Endothelial cell of umbilical vein (primary cell): ENCODE data around the gene PRSS56. TPM values are rescaled to one million over a fixed set of nuclear protein-coding genes. Genes with fewer than 3 reads are reported as not detected.

Source experiments
- BruUV-seq: library from RNA; stranded (reverse); fragments of 400-500 nt; replicated peaks from 2 replicates; lab custom pipeline; 2021; lab: Mats Ljungman, UMichigan
- CTCF ChIA-PET: fragments of 300-600, 350-600 bp; sonication (Branson Sonifier 250); formaldehyde crosslinking; loops from one replicate; lab custom pipeline; 2021; ENCODE audit warnings: antibody characterized with exemption, inconsistent platforms; lab: Charles Lee
- POLR2A ChIA-PET: fragments of 300-600, 350-600 bp; sonication (Branson Sonifier 250); formaldehyde crosslinking; loops from one replicate; lab custom pipeline; 2021; ENCODE audit warnings: antibody characterized with exemption, inconsistent platforms; lab: Charles Lee
- DNase-seq: peaks from one replicate; pipeline ENCODE4 v3.0.0-alpha.2; 2011; ENCODE audit warnings: low read depth, low spot score
- FAIRE-seq: peaks from 2 replicates; lab custom pipeline; 2011; peaks lifted over from hg19 to GRCh38; lab: Jason Lieb, UNC
- H2AFZ ChIP-seq: 2 replicates; pipeline ENCODE4 v1.6.0; 2012; ENCODE audit warnings: low read depth, low read length, control low read depth, inconsistent platforms
- H3K27ac ChIP-seq: 2 replicates; pipeline ENCODE4 v1.5.1; 2011; ENCODE audit warnings: low read depth, mild to moderate bottlenecking, control low read depth, low read length, moderate library complexity; ENCODE audit not compliant: insufficient read depth
- H3K27me3 ChIP-seq, 2 experiments: 2 replicates each; pipeline versions ENCODE4 v1.6.0 to v1.6.1; 2011; ENCODE audit warnings: low read length in 2 of 2, mixed read lengths in 1 of 2; ENCODE audit not compliant: control insufficient read depth in 2 of 2, insufficient read depth in 2 of 2
- H3K36me3 ChIP-seq, 2 experiments: 2 replicates in 1 of 2; 3 replicates in 1 of 2; pipeline ENCODE4 v1.5.1; 2011; ENCODE audit warnings: low read length in 2 of 2, mild to moderate bottlenecking in 1 of 2, moderate library complexity in 1 of 2; ENCODE audit not compliant: control insufficient read depth in 2 of 2, insufficient read depth in 2 of 2; ENCODE audit errors: extremely low read depth in 1 of 2
- H3K4me1 ChIP-seq: 3 replicates; pipeline ENCODE4 v1.5.1; 2011; ENCODE audit warnings: mild to moderate bottlenecking, low read length; ENCODE audit not compliant: control insufficient read depth, insufficient read depth; ENCODE audit errors: extremely low read depth
- H3K4me2 ChIP-seq: 2 replicates; pipeline ENCODE4 v1.6.1; 2011; ENCODE audit warnings: low read length, control low read depth, mixed read lengths; ENCODE audit not compliant: insufficient read depth
- H3K4me3 ChIP-seq, 3 experiments: fragments of 200-600 bp in 1 of 3; sonication (generic), shearing (Covaris generic) in 1 of 3; replicated peaks in 1 of 3; 2 replicates each; pipeline ENCODE4 v1.5.1; 2011 to 2016; ENCODE audit warnings: control low read depth in 3 of 3, low read length in 3 of 3, mild to moderate bottlenecking in 2 of 3, inconsistent platforms in 1 of 3, low read depth in 1 of 3, moderate library complexity in 1 of 3; ENCODE audit not compliant: insufficient read depth in 1 of 3
- H3K79me2 ChIP-seq: 2 replicates; pipeline ENCODE4 v1.6.0; 2012; ENCODE audit warnings: low read length, inconsistent platforms; ENCODE audit not compliant: control insufficient read depth, insufficient read depth
- H3K9ac ChIP-seq: replicated peaks from 2 replicates; pipeline ENCODE3; 2011; ENCODE audit warnings: low read length, control low read depth; ENCODE audit not compliant: insufficient read depth; ENCODE audit errors: extremely low read depth
- H3K9me1 ChIP-seq: replicated peaks from 3 replicates; pipeline ENCODE4 v1.6.0; 2011; ENCODE audit warnings: mild to moderate bottlenecking, low read length; ENCODE audit not compliant: control insufficient read depth, insufficient read depth; ENCODE audit errors: extremely low read depth
- H3K9me3 ChIP-seq: replicated peaks from 2 replicates; pipeline ENCODE4 v1.5.1; 2012; ENCODE audit warnings: low read length, inconsistent platforms; ENCODE audit not compliant: control insufficient read depth, insufficient read depth
- H4K20me1 ChIP-seq: replicated peaks from 2 replicates; pipeline ENCODE3; 2011; ENCODE audit warnings: mild to moderate bottlenecking, low read length; ENCODE audit not compliant: control insufficient read depth, insufficient read depth; ENCODE audit errors: extremely low read depth
- EZH2 ChIP-seq: IDR thresholded peaks from 2 replicates; pipeline ENCODE4 v1.6.1; 2012; ENCODE audit warnings: borderline replicate concordance, low read depth, mild to moderate bottlenecking, moderate library complexity, low read length, inconsistent platforms; ENCODE audit not compliant: severe bottlenecking
- FOS ChIP-seq: IDR thresholded peaks from 2 replicates; pipeline ENCODE4 v1.6.1; 2011; ENCODE audit warnings: mild to moderate bottlenecking, low read length, moderate library complexity, borderline replicate concordance; ENCODE audit not compliant: insufficient read depth
- GATA2 ChIP-seq: IDR thresholded peaks from 2 replicates; pipeline ENCODE4 v1.7.0; 2011; ENCODE audit warnings: low read depth, mild to moderate bottlenecking, moderate library complexity, mixed read lengths, low read length; ENCODE audit not compliant: insufficient read length, insufficient read depth
- JUN ChIP-seq: IDR thresholded peaks from 2 replicates; pipeline ENCODE4 v1.6.1; 2011; ENCODE audit warnings: borderline replicate concordance, low read depth; ENCODE audit not compliant: insufficient read length, insufficient read depth
- MAX ChIP-seq: IDR thresholded peaks from 2 replicates; pipeline ENCODE4 v1.6.1; 2011; ENCODE audit not compliant: insufficient read depth, insufficient read length
- MYC ChIP-seq: IDR thresholded peaks from one replicate; pipeline ENCODE4 v1.6.1; 2011; ENCODE audit warnings: mild to moderate bottlenecking, low read depth, low read length
- POLR2A ChIP-seq: IDR thresholded peaks from 2 replicates; pipeline ENCODE4 v1.6.1; 2012; ENCODE audit warnings: low read depth, mild to moderate bottlenecking, control low read depth, low read length
- POLR2AphosphoS5 ChIP-seq: IDR thresholded peaks from 2 replicates; pipeline ENCODE4 v1.6.1; 2012; ENCODE audit warnings: low read depth, mild to moderate bottlenecking, control low read depth, low read length, moderate library complexity; ENCODE audit not compliant: insufficient read depth
- dilution Hi-C: fragments of 300-500 bp; cut with MboI; formaldehyde crosslinking; loops from one replicate; pipeline ENCODE4 v1.15.0; 2019; ENCODE audit warnings: low sequenced_read_pairs; ENCODE audit not compliant: extremely low pct_ligation_motif_present
- intact Hi-C: fragments of 100-400 bp; cut with micrococcal nuclease; formaldehyde crosslinking; loops from one replicate; pipeline ENCODE4 v1.10.0; 2022
- polyA plus RNA-seq, 4 experiments: library from polyadenylated mRNA; depleted of rRNA in 3 of 4; stranded (reverse) in 3 of 4; unstranded in 1 of 4; fragments of >200 nt; gene quantifications; 2 replicates each; pipeline versions ENCODE4 v1.2.1 to v1.2.3, GENCODE V29; 2011 to 2012; ENCODE audit warnings: missing spikeins in 1 of 4
- total RNA-seq: library from RNA; stranded (reverse); gene quantifications from 2 replicates; pipeline ENCODE4 v1.2.3, GENCODE V29; 2021
- TF ChIP-seq, protein P1 (sequence below), 2 donors: IDR thresholded peaks; 1 replicate in 1 of 2; 2 replicates in 1 of 2; pipeline ENCODE4 v1.5.1; 2011; ENCODE audit warnings: low read length in 2 of 2, mild to moderate bottlenecking in 2 of 2, moderate library complexity in 2 of 2, control low read depth in 1 of 2, inconsistent platforms in 1 of 2, low read depth in 1 of 2; ENCODE audit not compliant: insufficient read depth in 1 of 2; ENCODE audit errors: extremely low read depth in 1 of 2

Gene PRSS56
- total and polyA plus RNA-seq, 2 donors (not counting 3 experiments of a cell fraction or from before 2014, with no cell fraction given) = not detected

- Histone ChIP-seq H3K4me3 (no peak overlapping the region), H3K9ac (no peak overlapping the region), H3K4me1 (no peaks in the 10 kb centered on the region), H4K20me1 (no peaks in the 10 kb centered on the region), H2AFZ (no peak overlapping the region), H3K27ac (no peak overlapping the region), H3K9me3 (no peaks in the 10 kb centered on the region), H3K4me2 (no peak overlapping the region), H3K79me2 (no peaks in the 10 kb centered on the region), H3K36me3 (peaks cover 19 to 25% of the 10 kb centered on the region in 2 experiments), H3K27me3 (no peaks in the 10 kb centered on the region), H3K9me1 (no peaks in the 10 kb centered on the region)
- ChIA-PET CTCF (interaction anchor here (1.3 to 1.5 kb wide), 2 partner anchors 9 to 10 kb away, joined by 3 to 5 read pairs; no protein-coding TSS in a partner anchor), POLR2A (no interaction called here)
- DNase-seq = no peak
- TF ChIP-seq, protein P1, sequence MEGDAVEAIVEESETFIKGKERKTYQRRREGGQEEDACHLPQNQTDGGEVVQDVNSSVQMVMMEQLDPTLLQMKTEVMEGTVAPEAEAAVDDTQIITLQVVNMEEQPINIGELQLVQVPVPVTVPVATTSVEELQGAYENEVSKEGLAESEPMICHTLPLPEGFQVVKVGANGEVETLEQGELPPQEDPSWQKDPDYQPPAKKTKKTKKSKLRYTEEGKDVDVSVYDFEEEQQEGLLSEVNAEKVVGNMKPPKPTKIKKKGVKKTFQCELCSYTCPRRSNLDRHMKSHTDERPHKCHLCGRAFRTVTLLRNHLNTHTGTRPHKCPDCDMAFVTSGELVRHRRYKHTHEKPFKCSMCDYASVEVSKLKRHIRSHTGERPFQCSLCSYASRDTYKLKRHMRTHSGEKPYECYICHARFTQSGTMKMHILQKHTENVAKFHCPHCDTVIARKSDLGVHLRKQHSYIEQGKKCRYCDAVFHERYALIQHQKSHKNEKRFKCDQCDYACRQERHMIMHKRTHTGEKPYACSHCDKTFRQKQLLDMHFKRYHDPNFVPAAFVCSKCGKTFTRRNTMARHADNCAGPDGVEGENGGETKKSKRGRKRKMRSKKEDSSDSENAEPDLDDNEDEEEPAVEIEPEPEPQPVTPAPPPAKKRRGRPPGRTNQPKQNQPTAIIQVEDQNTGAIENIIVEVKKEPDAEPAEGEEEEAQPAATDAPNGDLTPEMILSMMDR (IDR thresholded peaks at IDR 0.05; ENCODE audit: extremely low read depth in 1 of 2, insufficient read depth in 1 of 2, low read depth in 1 of 2, low read length in 2 of 2) = no peak
- no peak for TF ChIP-seq JUN
- no peak for TF ChIP-seq MYC
- TF ChIP-seq EZH2 = no peak
- TF ChIP-seq GATA2 = no peak
- no peak for TF ChIP-seq POLR2A
- no peak for TF ChIP-seq MAX
- TF ChIP-seq POLR2AphosphoS5 = no peak
- no peak for TF ChIP-seq FOS
- dilution Hi-C loops (no loop called here), intact Hi-C loops (no loop called here)
- FAIRE-seq = no peak
- no TSS peak for BruUV-seq
Observed at GRCh38 chr2:232562515-232563151, 42.4 kb downstream of the PRSS56 start.
